Measurements from ENCODE around the gene IER3.
"Not testable (repeated sequence)": the region's sequence is repeated elsewhere in the genome, so short reads cannot be mapped to it uniquely, and the experiment has no call there.

DNA sequence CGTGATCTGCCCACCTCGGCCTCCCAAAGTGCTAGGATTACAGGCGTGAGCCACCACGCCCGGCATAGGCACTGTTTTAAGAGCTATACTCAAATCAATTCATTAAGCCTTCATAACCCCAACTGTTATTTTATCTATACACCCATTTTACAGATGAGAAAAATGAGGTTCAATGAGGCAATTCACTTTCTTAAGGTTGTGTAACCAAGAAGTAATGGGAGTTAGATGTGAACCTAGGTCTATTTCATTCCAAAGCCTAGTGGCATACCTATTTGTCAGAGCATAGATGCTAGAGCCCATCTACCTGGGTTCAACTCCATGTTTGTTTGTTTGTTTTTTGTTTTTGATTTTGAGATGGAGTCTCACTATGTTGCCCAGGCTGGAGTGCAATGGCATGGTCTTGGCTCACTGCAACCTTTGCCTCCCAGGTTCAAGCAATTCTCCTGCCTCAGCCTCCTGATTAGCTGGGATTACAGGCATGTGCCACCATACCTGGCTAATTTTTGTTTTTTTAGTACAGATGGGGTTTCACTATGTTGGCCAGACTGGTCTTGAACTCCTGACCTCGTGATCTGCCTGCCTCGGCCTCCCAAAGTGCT is 12.2 kb upstream of the IER3 start:
- TF ChIP-seq, protein P1, sequence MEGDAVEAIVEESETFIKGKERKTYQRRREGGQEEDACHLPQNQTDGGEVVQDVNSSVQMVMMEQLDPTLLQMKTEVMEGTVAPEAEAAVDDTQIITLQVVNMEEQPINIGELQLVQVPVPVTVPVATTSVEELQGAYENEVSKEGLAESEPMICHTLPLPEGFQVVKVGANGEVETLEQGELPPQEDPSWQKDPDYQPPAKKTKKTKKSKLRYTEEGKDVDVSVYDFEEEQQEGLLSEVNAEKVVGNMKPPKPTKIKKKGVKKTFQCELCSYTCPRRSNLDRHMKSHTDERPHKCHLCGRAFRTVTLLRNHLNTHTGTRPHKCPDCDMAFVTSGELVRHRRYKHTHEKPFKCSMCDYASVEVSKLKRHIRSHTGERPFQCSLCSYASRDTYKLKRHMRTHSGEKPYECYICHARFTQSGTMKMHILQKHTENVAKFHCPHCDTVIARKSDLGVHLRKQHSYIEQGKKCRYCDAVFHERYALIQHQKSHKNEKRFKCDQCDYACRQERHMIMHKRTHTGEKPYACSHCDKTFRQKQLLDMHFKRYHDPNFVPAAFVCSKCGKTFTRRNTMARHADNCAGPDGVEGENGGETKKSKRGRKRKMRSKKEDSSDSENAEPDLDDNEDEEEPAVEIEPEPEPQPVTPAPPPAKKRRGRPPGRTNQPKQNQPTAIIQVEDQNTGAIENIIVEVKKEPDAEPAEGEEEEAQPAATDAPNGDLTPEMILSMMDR (IDR thresholded peaks at IDR 0.05 in 4 of 5, conservative IDR thresholded peaks at IDR 0.05 in 1 of 5): not testable (repeated sequence)
- TF ChIP-seq POLR2A (IDR thresholded peaks at IDR 0.05): not testable (repeated sequence)

Measured in gastrocnemius medialis (tissue), 4 donors.